HG02642 (cell line): ENCODE results near the gene ZNF276.
A peak's percentile ranks its signal among the peaks of the same experiment; 100 is the strongest.
"Not testable (repeated sequence)": the region's sequence is repeated elsewhere in the genome, so short reads cannot be mapped to it uniquely, and the experiment has no call there.

Experiments used
- ATAC-seq: cut with Tn5 transposase; IDR thresholded peaks from one replicate; pipeline ENCODE4 v1.9.1; 2021; ENCODE audit warnings: mild to moderate bottlenecking; ENCODE audit not compliant: unreplicated experiment, poor library complexity

The ZNF276 gene

GRCh38 chr16:89733792-89734191 lies 12.5 kb downstream of the ZNF276 start:
- no peak for ATAC-seq

DNA sequence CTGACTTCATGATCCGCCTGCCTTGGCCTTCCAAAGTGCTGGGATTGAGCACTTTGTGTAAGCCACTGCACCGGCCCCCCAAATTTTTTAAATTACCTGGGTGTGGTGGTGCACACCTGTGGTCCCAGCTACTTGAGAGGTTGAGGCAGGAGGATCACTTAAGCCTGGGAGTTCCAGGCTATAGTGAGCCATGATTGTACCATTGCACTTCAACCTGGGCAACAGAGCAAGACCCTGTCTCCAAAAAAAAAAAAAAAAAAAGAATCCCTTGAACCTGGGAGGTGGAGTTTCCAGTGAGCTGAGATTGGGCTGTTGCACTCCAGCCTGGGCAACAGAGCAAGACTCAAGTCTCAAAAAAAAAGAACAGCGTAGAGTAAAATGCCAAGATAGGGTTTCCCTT lies 15.2 kb downstream of the ZNF276 start:
- ATAC-seq: no peak

GRCh38 chr16:89737341-89738071 lies 16.2 kb downstream of the ZNF276 start:
- ATAC-seq: no peak

DNA sequence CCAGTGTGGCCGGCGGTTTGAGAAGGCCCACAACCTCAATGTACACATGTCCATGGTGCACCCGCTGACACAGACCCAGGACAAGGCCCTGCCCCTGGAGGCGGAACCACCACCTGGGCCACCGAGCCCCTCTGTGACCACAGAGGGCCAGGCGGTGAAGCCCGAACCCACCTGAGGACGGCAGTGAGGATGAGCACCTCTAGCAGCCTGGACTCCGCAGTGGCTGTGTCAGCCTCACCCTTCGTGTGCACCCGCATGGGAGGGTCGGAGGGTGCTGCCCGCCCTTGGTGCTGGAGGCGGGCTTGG lies 16.7 kb downstream of the ZNF276 start:
- no peak for ATAC-seq

DNA sequence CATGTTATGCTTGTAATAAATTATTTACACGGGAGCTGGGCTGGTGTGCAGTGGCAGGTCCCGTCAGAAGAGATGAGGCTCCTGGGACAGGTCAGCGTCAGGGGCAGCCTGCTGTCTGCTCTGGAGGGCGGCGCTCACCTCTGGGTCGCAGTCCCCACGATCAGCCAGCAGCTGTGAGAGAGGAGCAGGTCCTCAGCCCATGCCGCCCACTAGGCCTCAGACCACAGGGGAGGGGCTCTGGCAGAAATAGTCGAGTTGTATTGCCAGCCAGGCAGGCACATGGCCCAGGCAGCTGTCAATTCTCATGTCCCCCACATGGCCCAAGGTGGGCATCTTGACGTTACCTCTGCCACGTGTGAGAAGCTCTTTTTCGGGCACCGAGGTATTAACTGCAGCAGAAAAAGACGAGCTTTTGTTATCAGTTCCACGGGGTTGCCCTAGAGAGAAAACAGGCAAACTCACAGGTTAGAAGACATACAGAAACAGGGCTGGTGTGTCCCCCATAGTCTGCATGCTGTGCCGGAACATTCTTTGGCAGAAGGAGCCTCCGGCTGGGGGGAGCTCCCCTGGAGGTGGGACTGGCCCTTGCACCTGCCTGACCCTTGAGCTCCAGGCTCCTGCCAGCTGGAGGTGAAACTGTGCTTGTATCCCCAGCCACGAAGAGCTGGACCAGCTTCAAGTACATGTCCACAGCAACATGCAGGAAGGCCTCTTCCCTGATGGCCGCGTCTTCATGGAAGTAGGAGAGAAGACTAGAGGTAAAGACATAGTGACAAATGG lies 17.4 kb downstream of the ZNF276 start:
- no peak for ATAC-seq

DNA sequence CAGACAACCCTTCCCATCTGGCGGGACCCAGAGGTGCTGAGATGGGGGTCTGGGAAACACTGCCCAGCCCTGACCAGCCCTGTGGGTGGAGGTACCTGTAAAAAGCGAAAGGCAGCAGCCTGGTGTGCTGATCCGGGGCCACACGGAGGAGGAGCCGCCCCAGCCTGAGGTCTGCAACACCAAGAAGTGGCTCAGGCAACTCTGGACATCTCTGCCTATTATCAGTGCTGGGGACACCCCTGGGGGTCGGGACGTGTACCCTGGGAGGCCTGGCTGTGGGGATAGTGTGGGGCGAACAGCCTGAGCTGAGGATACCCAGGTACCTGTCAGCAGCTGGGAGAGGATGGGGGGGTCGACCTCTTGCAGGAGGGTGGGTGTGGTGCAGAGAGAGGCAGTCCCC lies 18.0 kb downstream of the ZNF276 start:
- no peak for ATAC-seq

DNA sequence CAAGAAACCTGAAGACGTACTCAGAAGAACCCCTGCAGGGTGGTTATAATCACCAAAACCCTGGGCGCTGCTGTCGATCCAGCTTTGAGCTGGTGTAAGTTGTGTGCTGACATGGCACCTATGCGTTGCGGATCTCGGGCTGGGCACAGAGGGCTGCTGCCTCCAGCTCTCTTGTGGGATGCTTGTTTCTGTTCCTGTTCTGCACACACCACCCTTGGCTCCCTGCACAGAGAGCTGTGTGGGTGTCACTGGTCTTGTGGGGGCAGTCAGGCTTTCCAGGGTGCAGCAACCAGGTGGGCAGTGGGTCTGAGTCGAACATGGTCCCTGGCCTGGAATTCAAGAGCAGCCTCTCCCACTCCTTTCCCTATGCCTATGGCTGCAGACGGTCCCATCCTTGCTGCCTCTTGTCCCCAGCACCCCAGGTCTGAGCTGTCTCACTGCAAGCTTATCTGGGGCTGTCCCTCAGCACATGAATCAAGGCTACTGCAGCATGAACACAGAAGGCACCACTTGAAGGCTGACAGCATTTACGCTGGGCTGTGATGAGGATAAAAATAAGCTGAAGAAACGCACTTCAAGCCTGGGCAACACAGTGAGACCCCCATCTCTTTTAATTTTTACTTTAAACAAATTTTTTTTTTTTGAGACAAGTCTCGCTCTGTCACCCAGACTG lies 20.1 kb downstream of the ZNF276 start:
- no peak for ATAC-seq

DNA sequence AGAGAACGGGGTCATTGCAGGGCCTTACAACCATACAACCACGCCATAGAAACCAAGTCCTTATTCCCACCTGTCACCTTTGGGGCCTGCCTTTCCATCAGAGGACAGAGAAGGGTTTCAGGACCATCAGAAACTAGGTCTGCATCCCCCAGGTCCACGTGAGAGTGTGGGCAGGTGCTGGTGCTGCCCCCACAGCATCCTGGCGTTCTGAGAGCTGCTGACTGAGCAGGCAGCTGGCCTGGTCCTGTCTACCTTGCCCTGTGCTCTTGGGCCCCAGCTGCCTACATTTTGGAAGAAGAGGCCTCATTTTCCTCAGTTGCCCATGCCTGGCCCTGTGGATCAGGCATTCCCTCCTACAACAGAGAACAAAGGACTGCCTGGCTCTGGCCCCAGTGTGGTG lies 21.6 kb downstream of the ZNF276 start:
- ATAC-seq: no peak

GRCh38 chr16:89744813-89745212 lies 23.5 kb downstream of the ZNF276 start:
- ATAC-seq: no peak

DNA sequence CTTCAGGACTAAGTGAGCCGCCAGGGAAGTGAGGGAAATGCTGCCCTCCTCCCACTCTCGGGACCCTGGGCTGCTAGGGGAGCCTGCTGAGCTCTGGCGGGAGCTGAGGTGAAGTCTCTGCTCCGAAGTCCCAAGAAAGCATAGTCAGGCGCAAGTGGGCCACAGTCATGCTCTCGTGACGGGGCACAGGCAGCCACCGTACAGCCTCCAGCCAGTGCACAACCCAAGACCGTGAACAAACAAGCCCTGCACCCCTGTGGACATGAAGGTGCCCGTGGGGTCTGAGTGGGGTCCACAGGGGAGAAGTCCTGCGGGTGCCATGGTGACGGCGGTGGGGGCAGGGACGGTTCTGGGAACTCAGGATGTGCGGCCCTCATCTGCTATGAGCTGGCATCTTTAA lies 24.7 kb downstream of the ZNF276 start:
- no peak for ATAC-seq

DNA sequence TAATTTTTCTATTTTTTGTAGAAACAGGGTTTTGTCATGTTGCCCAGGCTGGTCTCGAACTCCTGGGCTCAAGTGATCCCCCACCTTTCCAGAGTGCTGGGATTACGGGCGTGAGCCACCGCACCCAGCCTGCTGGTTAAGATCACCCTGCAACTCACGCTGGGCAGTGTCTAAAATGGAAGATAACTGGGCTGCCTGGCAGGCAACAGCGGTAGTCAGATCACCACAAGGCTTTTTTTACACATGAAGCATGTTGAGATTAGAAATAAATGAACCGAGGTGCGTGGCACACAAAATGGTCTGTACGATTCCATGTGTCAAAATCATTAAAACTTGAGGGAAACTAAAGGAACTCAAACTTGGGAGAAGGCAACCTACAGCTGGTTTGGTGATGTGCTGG lies 26.7 kb downstream of the ZNF276 start:
- no peak for ATAC-seq

DNA sequence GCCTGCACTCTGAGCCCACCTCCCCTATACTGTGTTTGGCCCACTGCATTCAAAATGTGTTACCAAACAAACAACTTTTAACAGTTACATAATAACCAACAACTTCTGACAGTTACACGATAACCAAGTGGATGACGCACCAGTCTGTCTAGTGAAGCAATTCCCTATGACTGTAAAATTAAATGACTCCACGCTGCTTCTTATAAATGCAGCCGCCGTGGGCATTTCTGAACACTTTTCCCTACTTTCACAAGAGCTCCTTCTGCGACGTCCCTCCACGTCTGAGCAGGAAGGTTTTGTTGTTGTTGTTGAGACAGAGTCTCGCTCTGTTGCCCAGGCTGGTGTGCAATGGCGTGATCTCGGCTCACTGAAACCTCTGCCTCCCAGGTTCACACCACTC lies 27.6 kb downstream of the ZNF276 start:
- ATAC-seq: no peak

DNA sequence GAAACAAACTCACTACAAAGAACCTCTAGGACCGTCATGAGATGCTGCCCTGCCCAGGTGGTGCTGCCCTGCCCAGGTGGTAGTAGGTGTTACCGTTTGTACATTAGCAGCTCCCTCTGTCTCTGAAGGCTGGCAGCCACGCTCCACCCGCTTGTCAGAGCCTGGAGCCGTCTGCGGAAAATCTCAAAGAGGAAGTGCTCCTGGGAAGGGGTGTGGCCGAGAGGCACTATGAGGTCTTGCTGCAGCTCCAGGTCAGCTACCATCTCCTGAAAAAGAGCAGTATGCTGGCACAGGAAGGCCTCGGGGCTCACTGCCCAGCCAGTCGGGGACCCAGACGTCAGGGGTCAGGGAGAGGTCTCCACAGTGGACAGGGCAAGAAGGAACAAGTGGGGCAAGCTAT lies 28.3 kb downstream of the ZNF276 start:
- ATAC-seq: no peak

GRCh38 chr16:89759746-89760340 lies 38.5 kb downstream of the ZNF276 start:
- no peak for ATAC-seq

DNA sequence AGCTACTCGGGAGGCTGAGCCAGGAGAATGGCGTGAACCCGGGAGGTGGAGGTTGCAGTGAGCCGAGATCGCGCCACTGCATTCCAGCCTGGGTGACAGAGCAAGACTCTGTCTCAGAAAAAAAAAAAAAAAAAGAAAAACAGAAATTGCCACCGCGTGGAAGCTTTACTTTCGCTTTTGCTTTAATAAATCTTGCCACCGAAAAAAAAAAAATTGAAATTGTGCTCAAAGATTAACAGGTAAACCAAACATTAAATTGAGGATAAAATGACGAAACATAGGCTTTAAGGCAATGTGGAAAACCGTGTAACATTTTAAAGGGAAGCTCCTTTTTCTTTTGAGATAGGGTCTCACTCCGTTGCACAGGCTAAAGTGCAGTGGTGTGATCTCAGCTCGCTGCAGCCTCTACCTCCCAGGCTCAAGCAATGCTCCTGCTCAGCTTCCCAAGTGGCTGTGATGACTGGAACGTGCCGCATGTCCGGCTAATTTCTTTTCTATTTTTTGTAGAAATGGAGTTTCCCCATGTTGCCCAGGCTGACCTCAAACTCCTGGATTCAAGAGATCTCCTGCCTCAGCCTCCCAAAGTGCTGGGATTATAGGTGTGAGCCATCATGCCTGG lies 40.1 kb downstream of the ZNF276 start:
- ATAC-seq: no peak

- ATAC-seq: peak; percentile 84
These were observed 43.4 kb downstream of the ZNF276 start for GRCh38 chr16:89764711-89765201.

GRCh38 chr16:89765292-89765830 lies 44.0 kb downstream of the ZNF276 start:
- peak; percentile 8 for ATAC-seq

GRCh38 chr16:89770367-89770766 lies 49.0 kb downstream of the ZNF276 start:
- ATAC-seq: no peak

DNA sequence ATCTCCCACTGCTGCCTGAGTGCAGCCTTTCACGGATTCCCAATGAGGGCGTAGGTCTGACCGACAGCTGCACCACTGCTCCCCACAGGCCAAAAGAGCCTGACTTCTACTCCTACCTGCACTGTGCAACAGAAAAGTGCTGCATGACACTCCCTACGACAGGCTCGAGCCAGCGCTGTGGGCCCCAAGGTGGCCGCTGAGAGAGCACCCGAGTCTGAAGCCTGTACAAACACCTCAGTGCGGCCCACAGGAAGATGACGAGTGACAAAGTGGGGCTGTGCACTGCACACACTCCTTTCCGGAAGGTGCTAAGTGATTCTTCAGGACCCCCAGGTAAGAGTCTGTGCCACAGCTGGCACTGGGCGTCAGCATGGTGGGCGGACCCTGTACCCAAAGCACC lies 53.9 kb downstream of the ZNF276 start:
- ATAC-seq: no peak

GRCh38 chr16:89778211-89778610 lies 56.9 kb downstream of the ZNF276 start:
- not testable (repeated sequence) for ATAC-seq
